GM12875 (cell line): Measurements from ENCODE around the gene MAP1B.

Source experiments
- H3K4me3 ChIP-seq: one replicate; pipeline ENCODE4 v1.5.1; 2011; ENCODE audit warnings: low read depth, low read length, control low read depth
- TF ChIP-seq, protein P1 (sequence below): IDR thresholded peaks from 2 replicates; pipeline ENCODE4 v1.5.1; 2011; ENCODE audit warnings: low read depth, mild to moderate bottlenecking, control low read depth, inconsistent platforms, low read length, moderate library complexity, borderline replicate concordance; ENCODE audit not compliant: insufficient read depth

MAP1B gene

DNA sequence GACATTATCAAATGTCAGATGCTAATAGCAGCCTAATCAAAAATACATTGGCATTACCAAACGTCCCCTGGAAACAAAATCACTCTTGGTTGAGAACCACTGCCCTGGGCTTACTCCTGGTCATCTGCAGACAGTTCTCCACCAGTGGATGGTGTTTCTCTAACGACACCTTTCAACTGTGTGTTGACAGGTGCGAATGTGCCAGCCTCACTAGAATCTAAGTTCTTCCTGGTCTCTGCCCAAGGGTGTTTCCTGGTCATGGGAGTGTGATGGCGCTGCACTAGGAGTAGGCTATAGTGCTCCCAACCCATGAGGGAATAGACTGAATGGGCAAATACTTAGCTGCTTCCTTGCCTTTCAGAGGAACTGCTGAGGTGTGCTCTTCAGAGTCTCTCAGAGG, 106.9 kb downstream of the MAP1B start:
- TF ChIP-seq, protein P1, sequence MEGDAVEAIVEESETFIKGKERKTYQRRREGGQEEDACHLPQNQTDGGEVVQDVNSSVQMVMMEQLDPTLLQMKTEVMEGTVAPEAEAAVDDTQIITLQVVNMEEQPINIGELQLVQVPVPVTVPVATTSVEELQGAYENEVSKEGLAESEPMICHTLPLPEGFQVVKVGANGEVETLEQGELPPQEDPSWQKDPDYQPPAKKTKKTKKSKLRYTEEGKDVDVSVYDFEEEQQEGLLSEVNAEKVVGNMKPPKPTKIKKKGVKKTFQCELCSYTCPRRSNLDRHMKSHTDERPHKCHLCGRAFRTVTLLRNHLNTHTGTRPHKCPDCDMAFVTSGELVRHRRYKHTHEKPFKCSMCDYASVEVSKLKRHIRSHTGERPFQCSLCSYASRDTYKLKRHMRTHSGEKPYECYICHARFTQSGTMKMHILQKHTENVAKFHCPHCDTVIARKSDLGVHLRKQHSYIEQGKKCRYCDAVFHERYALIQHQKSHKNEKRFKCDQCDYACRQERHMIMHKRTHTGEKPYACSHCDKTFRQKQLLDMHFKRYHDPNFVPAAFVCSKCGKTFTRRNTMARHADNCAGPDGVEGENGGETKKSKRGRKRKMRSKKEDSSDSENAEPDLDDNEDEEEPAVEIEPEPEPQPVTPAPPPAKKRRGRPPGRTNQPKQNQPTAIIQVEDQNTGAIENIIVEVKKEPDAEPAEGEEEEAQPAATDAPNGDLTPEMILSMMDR = no peak
- H3K4me3 ChIP-seq = no peak overlapping the region

- H3K4me3 ChIP-seq = no peak overlapping the region
- TF ChIP-seq, protein P1 = no peak
Observed at GRCh38 chr5:72216756-72217155, 109.5 kb downstream of the MAP1B start.

DNA sequence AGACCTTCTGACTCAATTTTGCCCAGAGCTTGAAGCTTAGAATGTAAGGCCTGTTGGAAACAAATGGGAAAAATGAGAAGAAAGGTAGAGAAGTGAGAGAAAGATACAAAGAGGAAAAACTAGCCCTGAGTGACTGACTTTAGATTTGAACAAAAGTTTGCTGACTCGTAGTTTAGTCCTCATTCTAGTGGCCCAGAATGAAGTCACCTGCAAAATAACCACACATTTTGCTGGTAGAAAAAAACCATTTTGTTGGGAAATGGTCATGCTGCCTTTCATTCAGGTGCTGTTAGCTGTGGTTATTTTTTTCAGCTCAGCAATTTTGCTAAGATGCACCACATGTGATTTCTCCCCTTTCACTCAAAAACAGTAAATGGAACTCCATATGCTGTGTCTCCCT, 113.8 kb downstream of the MAP1B start:
- no peak overlapping the region for H3K4me3 ChIP-seq
- TF ChIP-seq, protein P1 = no peak

GRCh38 chr5:72221541-72221940, 114.3 kb downstream of the MAP1B start:
- H3K4me3 ChIP-seq = no peak overlapping the region
- TF ChIP-seq, protein P1 = no peak

GRCh38 chr5:72222521-72222920, 115.2 kb downstream of the MAP1B start:
- no peak overlapping the region for H3K4me3 ChIP-seq
- TF ChIP-seq, protein P1 = no peak

- H3K4me3 ChIP-seq = no peak overlapping the region
- TF ChIP-seq, protein P1 = no peak
Observed at GRCh38 chr5:72223371-72223770, 116.1 kb downstream of the MAP1B start.

GRCh38 chr5:72224946-72225463, 117.7 kb downstream of the MAP1B start:
- TF ChIP-seq, protein P1 = no peak
- no peak overlapping the region for H3K4me3 ChIP-seq
